Caki2 (cell line): Measurements from ENCODE around the gene RPP25L. TPM values are rescaled to one million over a fixed set of nuclear protein-coding genes. Genes with fewer than 3 reads are reported as not detected.
A peak's percentile ranks its signal among the peaks of the same experiment; 100 is the strongest.

Experiments
- DNase-seq: peaks from one replicate; pipeline ENCODE4 v3.0.0-alpha.2; 2015; ENCODE audit warnings: low read depth
- in situ Hi-C: cut with HindIII; loops from 2 replicates; pipeline ENCODE4 v1.10.0; 2016; ENCODE audit warnings: low sequenced_read_pairs, low pct_unique_long_range_greater_than_20kb, mixed read lengths
- total RNA-seq: library from RNA; depleted of rRNA; stranded (reverse); fragments of >200 nt; shearing (Covaris generic); gene quantifications from 2 replicates; pipeline ENCODE4 v1.2.3, GENCODE V29; 2014; ENCODE audit warnings: low replicate concordance

RPP25L gene
- total RNA-seq, 1 experiment from 2014 or later = 40.9 TPM

DNA sequence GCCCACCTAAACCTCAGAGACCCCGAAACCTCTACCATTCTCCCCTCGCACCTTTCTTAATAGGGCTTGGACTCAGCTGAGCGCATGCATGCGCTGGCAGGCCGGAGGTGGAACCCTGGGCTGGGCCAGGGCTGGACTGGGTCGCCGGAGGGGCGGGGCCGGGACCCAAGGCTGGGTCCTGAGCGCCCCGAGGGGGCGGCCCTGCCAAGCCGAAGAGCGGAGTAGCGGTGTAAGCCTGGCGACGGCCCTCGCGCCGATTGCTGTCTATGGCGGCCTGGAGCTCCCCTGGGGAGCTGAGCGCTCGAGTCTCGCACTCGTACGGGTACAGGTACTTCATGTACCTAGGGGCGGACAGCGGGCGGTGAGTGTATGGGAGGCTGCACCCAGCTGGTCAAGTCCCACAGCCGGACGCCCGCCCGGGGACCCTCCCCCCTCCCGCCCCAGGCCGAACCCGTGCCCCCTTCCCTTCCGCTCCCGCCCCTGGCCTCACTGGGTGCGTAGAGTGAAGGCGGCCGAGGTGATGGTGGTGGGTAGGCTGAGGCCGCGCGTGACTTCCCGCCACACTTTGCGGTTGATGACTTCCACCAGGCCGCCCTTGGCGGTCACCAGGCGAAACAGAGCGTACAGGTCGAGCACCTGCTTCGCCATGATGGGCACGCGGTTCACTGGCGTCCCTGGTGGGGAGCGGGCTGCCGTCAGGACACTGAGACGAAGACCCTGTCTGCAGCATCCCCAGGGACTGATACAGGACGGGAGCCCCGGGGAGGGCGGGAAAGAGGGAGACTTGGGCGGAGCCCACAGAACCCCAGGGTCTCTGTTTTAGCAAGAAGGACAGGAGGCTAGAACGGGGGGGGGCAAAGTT lies 11.7 kb upstream of the RPP25L start:
- in situ Hi-C loops = no loop called here

DNA sequence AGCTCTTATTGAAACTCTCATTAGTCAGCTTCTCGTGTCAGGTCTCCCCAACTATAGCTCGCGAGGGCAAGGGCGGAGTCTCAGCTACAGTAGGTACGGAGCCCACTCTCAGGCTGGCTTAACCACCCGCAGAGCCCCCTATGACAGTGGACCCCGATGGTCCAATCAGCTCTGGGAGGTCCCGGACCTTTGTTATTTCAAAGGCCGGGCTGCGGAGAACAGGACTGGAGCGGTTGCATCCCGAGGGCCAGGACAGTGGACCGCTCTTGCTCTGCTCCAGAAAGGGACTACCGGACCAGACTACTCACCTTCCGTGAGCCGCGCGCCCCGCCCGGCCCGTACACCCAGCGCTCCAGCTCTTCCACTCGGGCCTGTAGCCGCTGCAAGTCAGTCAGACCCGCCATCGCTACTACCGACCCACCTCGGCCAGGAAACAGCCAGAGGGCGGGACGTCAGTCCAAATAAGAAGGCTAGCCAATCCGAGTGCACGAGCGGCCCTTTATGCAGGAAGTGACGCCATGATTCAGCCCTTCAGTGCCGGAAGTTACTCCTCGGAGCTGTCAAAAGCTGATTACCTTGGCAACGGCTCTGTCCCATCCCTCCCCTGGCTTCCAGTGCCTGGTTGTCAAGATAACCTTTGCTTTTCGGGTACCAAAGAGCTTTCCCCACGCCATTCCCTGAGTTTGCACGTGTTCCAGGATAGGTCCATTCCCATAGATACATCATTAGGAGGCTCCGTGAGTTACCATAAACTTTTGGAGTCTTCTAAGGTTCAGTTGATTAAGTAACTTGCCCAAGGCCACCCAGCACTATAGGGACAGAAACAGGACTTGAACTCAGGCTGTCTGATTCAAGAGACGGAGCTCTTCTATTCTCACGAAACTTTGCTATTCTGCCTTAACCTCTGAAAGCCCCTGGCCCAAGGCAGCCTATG lies 8.4 kb upstream of the RPP25L start, which contains the start of gene DCTN3:
Gene DCTN3, minus strand, starts transcription at position 435 of the 934 bp plus-strand sequence. Its CDS starts 31 bp downstream, at position 404.
- in situ Hi-C loops = no loop called here
- DNase-seq = peak; percentile 68

More for the DNA sequence above, 11.7 kb upstream of the RPP25L start:
- DNase-seq = no peak

DNA sequence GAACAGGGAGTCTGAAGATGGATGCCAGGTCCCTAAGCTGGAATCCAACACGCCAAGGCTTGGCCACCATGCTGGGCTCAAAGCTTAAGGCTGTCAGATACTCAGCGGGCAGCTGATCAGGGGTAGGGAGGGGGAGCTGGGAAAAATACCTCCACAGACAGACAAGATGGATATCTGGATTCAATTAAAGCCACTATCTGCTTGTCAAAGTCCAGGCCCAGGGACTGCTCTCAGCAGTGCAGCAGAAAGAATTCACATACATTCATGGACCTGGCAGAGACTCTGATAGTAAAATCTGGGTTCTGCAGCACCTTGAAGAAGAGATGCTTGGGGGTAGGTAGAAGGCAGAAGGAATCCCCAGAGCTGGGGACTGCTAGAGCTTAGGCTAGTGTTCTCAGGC lies 3.2 kb upstream of the RPP25L start:
- in situ Hi-C loops = no loop called here
- DNase-seq = no peak

DNA sequence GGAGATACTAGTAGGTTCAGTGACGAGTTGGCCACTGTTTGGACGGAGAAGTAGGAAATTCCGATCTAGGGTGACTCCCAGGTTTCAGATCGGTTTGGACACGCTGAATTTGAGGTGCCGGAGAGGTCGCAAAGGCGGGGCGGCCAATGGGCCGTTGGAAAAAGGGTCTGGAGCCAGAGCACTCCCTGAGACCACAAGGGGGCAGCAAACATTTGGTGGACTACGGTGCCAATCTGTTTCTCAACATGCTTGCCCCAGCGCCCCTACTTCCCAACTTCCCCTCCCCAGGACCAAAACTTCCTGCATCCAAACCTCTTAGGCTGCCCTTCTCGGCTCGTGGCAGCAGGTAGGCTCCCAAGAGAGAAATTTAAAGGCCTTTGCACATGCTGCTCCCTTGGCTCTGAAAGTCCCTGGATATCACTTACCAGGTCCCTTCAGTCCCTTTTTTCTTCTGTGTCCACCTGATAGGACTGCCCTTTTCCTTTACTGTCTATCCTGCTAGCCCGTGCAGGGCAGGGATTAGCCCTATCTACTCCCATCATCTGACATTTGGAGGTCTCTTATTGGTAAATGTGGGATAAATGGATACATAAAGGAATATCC lies 992 bp upstream of the RPP25L start:
- peak; percentile 56 for DNase-seq
- in situ Hi-C loops = no loop called here

DNA sequence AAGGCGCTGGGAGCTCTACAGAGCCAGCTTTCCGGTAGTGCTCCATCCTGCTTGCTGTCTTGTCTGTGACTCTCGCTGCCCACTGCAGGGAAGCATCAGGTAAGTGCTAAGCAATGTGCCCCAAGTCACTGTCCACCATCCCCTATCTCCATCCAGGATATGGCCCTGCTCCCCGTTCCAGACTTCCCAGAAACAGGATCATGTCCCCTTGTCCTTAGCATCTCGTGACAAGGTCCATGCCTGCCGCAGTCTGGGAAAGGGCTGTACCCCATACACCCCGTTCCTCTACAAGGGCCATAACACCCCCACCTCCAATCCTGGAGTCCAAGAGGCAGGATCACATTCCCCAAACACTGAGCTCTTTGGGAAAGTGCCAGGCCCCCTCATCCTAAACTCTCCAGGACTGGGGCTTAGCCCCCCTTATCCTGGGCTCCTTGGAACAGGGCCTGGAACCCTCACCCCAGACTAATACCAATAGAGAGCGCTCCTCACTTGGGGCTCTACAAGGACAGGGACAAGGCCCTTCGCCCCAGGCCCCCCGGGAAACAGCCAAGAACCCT lies 566 bp downstream of the RPP25L start:
- in situ Hi-C loops = no loop called here
- DNase-seq = no peak

DNA sequence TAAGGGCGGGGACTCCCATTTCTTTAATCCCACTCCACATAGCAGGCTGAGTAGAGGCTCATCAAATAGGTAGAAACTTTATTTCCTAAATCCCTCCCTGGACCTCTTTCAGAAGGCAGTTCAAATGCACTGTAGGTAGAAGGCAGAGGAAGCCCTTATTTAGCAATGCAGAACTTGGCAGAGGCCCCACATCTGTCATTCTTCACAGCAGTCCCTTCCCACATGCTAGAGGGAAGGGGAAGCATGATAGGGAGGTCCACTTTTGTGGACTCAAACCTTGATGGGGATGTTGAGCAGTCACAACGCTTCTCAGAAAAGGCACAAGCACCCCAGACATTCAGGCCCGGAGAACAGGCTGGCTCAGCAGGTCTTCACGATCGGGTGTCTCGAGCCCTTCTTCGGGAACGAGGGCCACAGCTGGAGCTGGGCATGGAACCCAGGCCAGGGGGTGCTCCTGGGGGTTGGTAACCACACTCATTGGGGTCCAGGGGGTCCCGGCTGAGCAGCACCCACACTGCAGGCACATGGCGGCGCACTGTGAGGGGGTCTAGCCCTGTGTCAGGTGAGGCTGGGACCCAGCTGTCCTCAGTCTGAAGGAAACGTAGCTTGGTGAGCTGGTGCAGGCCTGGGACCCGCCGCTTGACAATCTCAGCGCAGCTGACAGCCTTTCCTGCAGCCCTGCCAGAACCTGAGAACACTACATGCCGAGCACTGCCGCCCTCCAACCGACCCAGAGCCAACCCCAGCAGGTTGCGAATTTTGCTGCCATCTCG lies 1.3 kb downstream of the RPP25L start:
- DNase-seq = no peak
- in situ Hi-C loops = no loop called here

DNA sequence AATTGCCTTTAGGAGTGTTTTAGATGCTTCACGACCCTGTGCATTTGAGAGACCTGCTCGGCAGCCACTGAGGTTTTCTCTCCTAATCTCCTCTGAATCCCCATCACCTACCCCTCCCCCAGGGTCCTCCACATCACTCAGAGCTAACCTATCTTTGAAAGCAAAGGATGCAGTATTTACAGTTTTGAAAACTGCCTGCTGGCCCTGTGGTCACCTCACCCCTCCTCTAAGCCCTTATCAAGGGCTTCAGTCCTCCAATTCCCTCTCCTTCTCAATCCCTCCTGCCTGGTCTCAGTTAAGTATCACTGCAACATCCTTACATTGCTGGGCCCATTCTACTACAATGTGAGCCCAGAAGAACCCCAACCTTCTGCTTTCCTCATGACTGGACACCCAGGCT lies 4.6 kb downstream of the RPP25L start:
- no peak for DNase-seq
- in situ Hi-C loops = no loop called here

DNA sequence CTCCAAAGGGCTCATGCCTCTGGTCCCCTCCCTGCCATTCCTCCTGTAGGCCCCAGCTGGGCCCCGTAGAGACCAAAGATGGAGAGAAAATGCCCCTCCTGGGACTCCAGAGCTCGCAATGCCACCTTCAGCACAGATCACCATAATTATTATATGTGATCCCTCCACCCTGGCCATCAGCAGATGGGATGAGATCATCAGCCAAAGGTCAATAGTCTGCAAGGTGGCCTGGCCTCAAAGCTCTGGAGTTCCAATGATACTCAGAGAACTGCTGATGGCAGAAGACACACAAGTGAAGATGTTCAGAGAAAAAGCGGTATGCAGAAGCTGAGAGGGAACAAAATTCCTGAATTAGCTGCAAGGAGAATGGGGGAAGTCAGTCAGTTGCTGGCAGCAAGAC lies 5.0 kb downstream of the RPP25L start:
- no peak for DNase-seq
- in situ Hi-C loops = no loop called here

DNA sequence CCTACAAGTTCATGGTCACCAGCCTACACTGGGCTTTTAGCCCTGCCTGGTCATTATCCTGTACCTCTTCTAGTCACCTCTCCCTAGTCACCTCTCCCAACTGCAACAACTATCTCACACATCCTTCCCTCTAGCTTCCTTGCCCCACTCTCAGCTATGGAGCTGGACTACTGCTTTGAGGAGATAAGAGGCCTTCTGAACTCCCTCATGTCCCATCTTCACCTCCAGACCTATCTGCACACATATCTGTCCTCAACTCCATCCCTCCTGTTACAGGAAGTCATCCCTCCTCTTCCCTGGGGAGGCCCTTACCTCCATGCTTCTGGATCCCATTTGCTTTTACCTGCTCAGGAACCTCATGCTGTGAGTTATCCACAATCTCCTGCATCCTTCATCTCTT lies 5.7 kb downstream of the RPP25L start:
- in situ Hi-C loops = no loop called here
- no peak for DNase-seq

DNA sequence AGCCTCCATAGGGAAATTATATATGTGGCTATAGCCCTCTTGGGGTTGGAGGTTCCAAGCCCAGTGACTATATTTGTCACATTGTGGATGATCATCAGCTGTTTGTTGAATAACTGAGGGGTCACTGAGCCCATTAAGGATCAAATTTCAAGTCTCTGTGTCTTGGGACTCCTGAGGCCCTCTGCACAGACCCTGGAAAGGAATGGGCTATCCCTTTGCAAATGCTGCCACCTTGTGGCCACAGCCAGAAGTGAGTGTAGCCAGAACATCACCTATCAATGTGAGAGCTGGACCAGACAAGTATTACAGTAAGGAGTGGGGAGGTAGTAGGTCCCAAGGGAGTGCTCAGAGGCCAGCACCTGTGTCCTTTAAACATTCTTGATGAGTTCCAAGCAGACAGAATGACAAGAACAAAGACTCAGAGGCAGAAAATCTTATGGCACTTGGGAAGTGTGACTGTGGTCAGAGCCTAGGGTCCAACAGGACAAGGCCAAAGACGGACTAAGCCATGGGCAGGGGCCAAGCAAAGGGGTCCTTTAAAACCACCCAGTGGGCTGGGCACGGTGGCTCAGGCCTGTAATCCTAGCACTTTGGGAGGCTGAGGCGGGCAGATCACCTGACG lies 8.2 kb downstream of the RPP25L start:
- DNase-seq = peak; percentile 51
- in situ Hi-C loops = no loop called here

DNA sequence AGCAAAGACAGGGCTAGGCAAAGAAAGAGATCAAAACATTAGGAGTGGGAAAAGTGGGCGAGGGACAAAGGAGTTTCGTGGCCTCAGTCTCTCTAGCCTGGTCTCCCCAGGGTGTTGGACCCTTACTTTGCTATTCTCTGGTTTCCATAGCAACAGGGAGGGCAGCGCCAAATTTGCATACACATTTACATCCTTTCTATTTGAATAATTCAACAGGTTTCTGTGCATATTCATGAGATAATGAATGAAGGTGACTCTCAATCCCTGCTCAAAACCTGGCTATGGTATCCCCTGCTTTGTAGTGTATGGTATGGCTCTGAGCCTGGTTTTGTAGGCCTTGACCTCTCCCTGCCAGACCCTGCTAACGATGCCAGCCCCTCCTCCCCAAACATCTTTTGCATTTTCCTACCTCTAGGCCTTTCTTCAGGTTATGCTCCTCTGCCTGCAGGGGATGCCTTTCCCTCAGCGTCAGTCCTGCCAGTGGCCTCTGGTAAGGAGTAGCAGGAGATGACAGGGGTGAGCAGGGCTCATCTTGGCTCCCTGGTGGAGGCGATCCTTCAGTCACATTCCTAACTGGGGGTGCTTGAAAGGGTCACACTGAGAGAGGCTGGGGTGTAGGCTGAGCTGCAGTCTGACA lies 9.8 kb downstream of the RPP25L start:
- in situ Hi-C loops = no loop called here
- DNase-seq = no peak

DNA sequence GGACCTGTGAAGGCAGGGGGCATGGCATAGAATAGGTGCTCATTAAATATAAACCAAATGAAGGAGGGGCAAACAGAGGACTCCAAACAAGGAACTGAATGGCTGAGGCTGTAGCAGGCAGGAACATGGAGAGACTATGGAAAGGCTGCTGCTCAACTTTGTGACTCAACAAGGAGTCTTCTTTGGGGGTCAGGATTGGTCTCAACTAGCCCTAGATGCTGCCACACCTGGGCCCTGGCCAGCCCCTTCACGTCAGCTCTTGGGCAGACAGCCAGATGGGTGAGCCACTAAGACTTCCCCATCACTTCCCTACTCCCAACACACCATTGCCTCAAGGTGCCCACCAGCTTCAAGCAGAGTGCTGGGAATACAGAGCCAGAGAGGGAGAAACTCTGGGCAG lies 11.0 kb downstream of the RPP25L start:
- no peak for DNase-seq
- in situ Hi-C loops = no loop called here

DNA sequence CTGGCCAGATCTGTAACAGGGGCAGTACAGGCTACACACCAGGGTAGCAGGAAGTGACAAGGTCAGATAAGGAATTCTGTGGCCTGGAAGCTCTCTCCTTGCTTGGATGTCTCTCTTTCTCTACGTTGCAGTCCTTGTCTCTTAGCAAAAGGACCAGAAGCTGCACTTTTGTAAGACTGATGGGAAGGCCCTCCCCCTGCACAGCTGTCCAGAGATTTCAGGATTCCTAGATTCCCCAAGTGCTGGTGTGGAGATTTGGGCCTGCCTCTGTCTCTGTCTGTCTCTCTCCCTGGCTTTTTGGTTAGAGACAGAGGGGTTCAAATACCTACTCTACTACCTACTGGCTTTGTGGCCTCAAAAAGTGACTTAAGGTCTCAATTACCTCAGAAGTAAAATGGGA lies 12.4 kb downstream of the RPP25L start:
- DNase-seq = no peak
- in situ Hi-C loops = no loop called here

DNA sequence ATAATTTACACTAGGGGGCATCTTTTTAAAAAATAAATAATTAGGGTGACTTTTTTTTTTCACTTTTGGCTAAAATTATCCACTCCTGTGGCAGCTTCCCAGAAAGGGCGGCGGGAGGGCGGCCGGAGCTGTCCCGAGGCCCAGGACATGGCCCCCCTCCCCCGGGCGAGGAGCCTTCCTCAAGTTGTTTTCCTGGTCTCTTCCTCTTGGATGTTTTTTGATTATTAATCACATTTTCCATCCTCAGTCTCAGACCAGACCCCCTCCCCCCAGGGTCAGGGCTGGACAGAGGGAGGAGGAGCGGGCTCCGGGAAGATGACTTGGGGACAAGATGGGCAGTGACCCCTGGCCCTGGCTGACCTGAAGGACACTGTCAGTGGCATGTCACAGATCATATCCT lies 17.7 kb downstream of the RPP25L start:
- no peak for DNase-seq
- in situ Hi-C loops = no loop called here

DNA sequence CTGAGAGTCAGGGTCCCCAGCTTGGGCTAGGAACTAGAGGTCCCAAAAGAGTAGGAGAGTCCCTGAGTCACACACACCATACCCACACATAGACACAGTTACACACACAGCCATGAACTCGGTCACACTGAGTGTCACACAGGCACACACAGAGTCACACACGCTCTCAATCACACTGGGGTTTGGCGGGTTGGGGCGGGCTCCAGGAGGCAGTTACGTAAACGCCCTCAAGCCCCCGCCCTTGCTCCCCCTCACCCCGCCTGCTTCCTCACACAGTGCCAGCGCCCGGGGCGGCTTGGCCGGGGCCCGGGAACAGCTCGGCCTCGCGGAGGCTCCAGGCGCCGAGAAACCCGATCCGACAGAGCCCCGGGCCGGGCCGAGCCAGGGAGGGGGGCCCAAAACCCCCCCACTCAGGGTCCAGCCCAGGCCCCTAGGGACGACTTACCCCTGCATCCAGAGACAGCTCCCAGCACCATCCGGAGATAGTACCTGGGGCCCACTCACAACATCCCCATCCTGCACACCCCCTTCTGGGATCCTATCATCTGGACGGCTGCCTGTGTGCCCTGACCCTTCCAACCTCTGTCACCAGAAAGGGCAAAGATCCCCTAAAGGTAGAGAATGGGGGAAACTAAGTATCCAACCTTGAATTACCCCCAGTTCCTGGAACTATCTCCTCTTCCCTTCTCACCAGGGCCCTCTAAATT lies 18.8 kb downstream of the RPP25L start:
- in situ Hi-C loops = no loop called here
- DNase-seq = no peak
